HG03460 (cell line): Measurements from ENCODE around the gene POLA2.
"Not testable (repeated sequence)": the region's sequence is repeated elsewhere in the genome, so short reads cannot be mapped to it uniquely, and the experiment has no call there.

ENCODE experiments used
- ATAC-seq: cut with Tn5 transposase; IDR thresholded peaks from one replicate; pipeline ENCODE4 v1.9.1; 2021; ENCODE audit not compliant: unreplicated experiment

POLA2 gene

GRCh38 chr11:65329478-65329877 lies 67.7 kb downstream of the POLA2 start:
- ATAC-seq, result no peak

- no peak for ATAC-seq
Measured at GRCh38 chr11:65329944-65330403, 68.2 kb downstream of the POLA2 start.

DNA sequence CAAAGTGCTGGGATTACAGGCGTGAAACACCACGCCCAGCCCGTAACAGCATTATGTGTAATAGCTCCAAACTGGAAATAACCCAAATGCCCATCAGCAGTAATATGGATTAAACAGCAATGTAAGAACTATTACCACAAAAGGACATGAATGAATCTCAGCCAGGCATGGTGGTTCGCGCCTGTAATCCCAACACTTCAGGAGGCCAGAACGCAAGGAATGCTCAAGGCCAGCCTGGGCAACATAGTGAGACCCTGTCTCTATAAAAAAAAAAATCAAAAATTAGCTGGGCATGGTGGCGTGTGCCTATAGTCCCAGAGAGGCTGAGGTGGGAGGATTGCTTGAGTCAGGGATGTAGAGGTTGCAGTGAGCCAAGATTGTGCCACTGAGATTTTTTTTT lies 68.8 kb downstream of the POLA2 start:
- no peak for ATAC-seq

- ATAC-seq, result not testable (repeated sequence)
Measured at GRCh38 chr11:65332591-65332990, 70.8 kb downstream of the POLA2 start.

DNA sequence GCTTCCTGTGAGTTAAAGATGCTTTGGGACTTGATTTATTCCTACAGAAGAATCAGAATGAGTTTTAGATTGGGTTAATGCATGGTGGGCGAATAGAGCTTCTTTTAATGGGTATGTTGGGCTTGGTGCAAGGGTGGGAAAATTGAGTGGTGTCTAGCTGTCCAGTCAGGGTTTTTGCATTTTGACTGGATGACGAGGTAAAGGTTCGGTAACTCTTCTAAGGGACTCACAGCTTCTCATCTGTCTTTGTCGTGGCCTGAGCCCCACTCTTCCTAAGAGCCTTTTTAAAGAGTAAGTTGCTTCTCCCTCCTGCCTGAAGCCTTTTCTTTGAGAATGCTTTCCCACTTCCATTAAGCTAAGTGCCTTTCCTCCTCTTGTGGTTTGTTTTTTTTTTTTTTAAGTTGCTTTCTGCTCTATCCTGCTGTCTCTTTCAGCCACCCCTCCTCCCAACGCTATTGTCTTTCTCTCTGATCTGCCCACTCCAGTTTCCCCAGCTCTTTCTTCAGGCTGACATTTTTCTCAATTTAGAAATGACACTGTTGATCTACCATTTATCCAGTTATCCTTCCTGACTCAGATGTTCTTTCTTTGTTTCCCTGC lies 73.0 kb downstream of the POLA2 start:
- no peak for ATAC-seq

- no peak for ATAC-seq
Measured at GRCh38 chr11:65338676-65339075, 76.9 kb downstream of the POLA2 start.

DNA sequence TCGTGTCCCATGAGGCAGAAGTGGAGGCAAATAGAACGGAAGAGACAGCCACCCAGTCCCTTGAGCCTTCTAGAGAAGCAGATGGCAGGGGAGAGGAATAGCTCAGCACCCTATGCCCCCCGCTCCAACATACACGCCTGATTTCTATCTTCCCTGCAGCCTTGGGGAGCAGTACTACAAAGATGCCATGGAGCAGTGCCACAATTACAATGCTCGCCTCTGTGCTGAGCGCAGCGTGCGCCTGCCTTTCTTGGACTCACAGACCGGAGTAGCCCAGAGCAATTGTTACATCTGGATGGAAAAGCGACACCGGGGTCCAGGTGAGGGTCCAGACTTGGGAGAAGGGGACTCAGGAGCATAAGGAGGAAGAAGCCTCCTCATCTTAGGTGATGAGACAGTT lies 78.5 kb downstream of the POLA2 start:
- no peak for ATAC-seq

DNA sequence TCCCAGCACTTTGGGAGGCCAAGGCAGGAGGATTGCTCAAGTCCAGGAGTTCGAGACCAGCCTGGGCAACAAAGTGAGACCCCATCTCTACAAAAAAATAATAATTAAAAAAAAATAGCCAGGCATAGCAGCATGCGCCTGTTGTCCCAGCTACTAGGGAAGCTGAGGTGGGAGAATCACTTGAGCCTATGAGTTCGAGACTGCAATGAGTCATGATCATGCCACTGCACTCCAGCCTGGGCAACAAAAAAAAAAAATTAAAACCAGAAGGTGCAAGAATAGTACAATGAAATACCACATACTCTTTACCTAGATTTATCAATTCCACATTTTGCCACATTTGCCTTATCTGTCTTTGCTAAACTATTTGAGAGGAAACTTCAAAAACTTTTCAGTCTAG lies 80.1 kb downstream of the POLA2 start:
- ATAC-seq, result no peak
